H1 (cell line): ENCODE data around the gene GRK5.

Experiments
- BACH1 ChIP-seq: IDR thresholded peaks from 2 replicates; pipeline ENCODE4 v1.6.1; 2012; ENCODE audit warnings: low read length, improper control_type of control experiment
- BRCA1 ChIP-seq: IDR thresholded peaks from 2 replicates; pipeline ENCODE4 v1.6.1; 2012; ENCODE audit warnings: low read depth, low read length, improper control_type of control experiment
- CTCF ChIP-seq, 3 experiments: IDR thresholded peaks; 1 replicate in 2 of 3; 2 replicates in 1 of 3; pipeline versions ENCODE4 v1.5.1 to v1.6.1; 2011; ENCODE audit warnings: low read length in 3 of 3, mild to moderate bottlenecking in 3 of 3, inconsistent platforms in 2 of 3, low read depth in 1 of 3, moderate library complexity in 1 of 3; ENCODE audit not compliant: insufficient read depth in 1 of 3; ENCODE audit errors: control extremely low read depth in 1 of 3
- JUN ChIP-seq: IDR thresholded peaks from 2 replicates; pipeline ENCODE4 v1.6.1; 2011; ENCODE audit warnings: low read depth, mild to moderate bottlenecking, improper control_type of control experiment, low read length
- MAX ChIP-seq: IDR thresholded peaks from 2 replicates; pipeline ENCODE4 v1.6.1; 2012; ENCODE audit warnings: inconsistent platforms
- POLR2A ChIP-seq, 2 experiments: IDR thresholded peaks; 1 replicate in 1 of 2; 2 replicates in 1 of 2; pipeline ENCODE4 v1.6.1; 2011; ENCODE audit warnings: low read depth in 2 of 2, low read length in 2 of 2, mild to moderate bottlenecking in 2 of 2; ENCODE audit errors: control extremely low read depth in 1 of 2
- POU5F1 ChIP-seq: IDR thresholded peaks from 2 replicates; pipeline ENCODE4 v1.6.1; 2011; ENCODE audit warnings: low read depth, mild to moderate bottlenecking, low read length, moderate library complexity
- RAD21 ChIP-seq, 2 experiments: IDR thresholded peaks in 1 of 2; conservative IDR thresholded peaks in 1 of 2; 2 replicates each; pipeline ENCODE4 v1.6.1; 2011; ENCODE audit warnings: low read depth in 2 of 2, low read length in 2 of 2, improper control_type of control experiment in 1 of 2, inconsistent platforms in 1 of 2, mild to moderate bottlenecking in 1 of 2, moderate library complexity in 1 of 2
- RFX5 ChIP-seq: IDR thresholded peaks from 2 replicates; pipeline ENCODE4 v1.6.1; 2011; ENCODE audit warnings: low read depth, low read length, improper control_type of control experiment, borderline replicate concordance
- RNF2 ChIP-seq: fragments of 200-900, 300-1000 bp; sonication (generic); IDR thresholded peaks from 2 replicates; pipeline ENCODE4 v1.7.1; 2016; ENCODE audit warnings: borderline replicate concordance, low read depth, mild to moderate bottlenecking, antibody characterized with exemption, low read length; ENCODE audit not compliant: poor library complexity, severe bottlenecking; ENCODE audit errors: missing control alignments
- SRF ChIP-seq: IDR thresholded peaks from 2 replicates; pipeline ENCODE4 v1.6.1; 2011; ENCODE audit warnings: mild to moderate bottlenecking, low read depth, low read length, moderate library complexity
- TAF1 ChIP-seq: IDR thresholded peaks from 2 replicates; pipeline ENCODE4 v1.6.1; 2011; ENCODE audit warnings: mild to moderate bottlenecking, low read depth, low read length
- YY1 ChIP-seq: IDR thresholded peaks from 2 replicates; pipeline ENCODE4 v1.6.1; 2011; ENCODE audit warnings: low read depth, mild to moderate bottlenecking, low read length

- TF ChIP-seq BACH1, result no peak
- TF ChIP-seq POLR2A (IDR thresholded peaks at IDR 0.05; ENCODE audit: control extremely low read depth in 1 of 2, low read depth in 2 of 2, low read length in 2 of 2), result no peak
- peak in 2 of 3 experiments; percentile 10 to 41; a peak in 2 of 4 replicates for TF ChIP-seq CTCF (IDR thresholded peaks at IDR 0.05; ENCODE audit: control extremely low read depth in 1 of 3, insufficient read depth in 1 of 3, low read depth in 1 of 3, low read length in 3 of 3)
- no peak for TF ChIP-seq POU5F1
- TF ChIP-seq MAX, result no peak
- no peak for TF ChIP-seq BRCA1
- no peak for TF ChIP-seq RNF2
- no peak for TF ChIP-seq TAF1
- TF ChIP-seq YY1, result no peak
- TF ChIP-seq JUN, result no peak
- TF ChIP-seq RAD21 (IDR thresholded peaks at IDR 0.05 in 1 of 2, conservative IDR thresholded peaks at IDR 0.05 in 1 of 2; ENCODE audit: low read depth in 2 of 2, low read length in 2 of 2), result peak; percentile 13 to 37; a peak in 2 of 4 replicates
- TF ChIP-seq RFX5, result no peak
- TF ChIP-seq SRF, result no peak
These were observed 148.6 kb downstream of the GRK5 start for GRCh38 chr10:119355930-119356329.
